ENCODE measurements around the gene ANTXRL. TPM values are rescaled to one million over a fixed set of nuclear protein-coding genes. Genes with fewer than 3 reads are reported as not detected.
"Not testable (repeated sequence)": the region's sequence is repeated elsewhere in the genome, so short reads cannot be mapped to it uniquely, and the experiment has no call there.

Gene ANTXRL
- total and polyA plus RNA-seq, 2 of the 8 experiments (the other 6 are each of a cell fraction or from before 2014, with no cell fraction given), result not detected

- H3K23me2 ChIP-seq (ENCODE audit: low read depth, low read length), result peaks cover 11% of the 10 kb centered on the region; the same call in 1 of the 2 replicates
- not testable (repeated sequence) for H2BK15ac ChIP-seq (ENCODE audit: low read length); H3K18ac ChIP-seq (ENCODE audit: extremely low read depth, low read length)
Observed at GRCh38 chr10:46265566-46266305, 21.1 kb upstream of the ANTXRL start.

More at GRCh38 chr10:46265566-46266305, 21.1 kb upstream of the ANTXRL start:
- H3K14ac ChIP-seq (ENCODE audit: insufficient read length); H3K79me2 ChIP-seq (ENCODE audit: control insufficient read depth in 1 of 2, insufficient read depth in 2 of 2, low read length in 2 of 2); H3K23ac ChIP-seq (ENCODE audit: insufficient read length); POLR2A ChIA-PET (ENCODE audit: partially characterized antibody); H4K8ac ChIP-seq (ENCODE audit: extremely low read depth, insufficient read depth, low read length); H2BK5ac ChIP-seq (ENCODE audit: low read depth, low read length); H3K27me3 ChIP-seq (replicated peaks in 1 of 4; ENCODE audit: control insufficient read depth in 3 of 4, extremely low read depth in 1 of 4, insufficient read depth in 3 of 4, low read length in 3 of 4); H2BK12ac ChIP-seq (ENCODE audit: low read depth, low read length); H3K36me3 ChIP-seq (ENCODE audit: control insufficient read depth in 2 of 4, insufficient read depth in 4 of 4, low read length in 3 of 4); H3K9me3 ChIP-seq (ENCODE audit: insufficient read depth in 2 of 2, low read depth in 1 of 2, low read length in 1 of 2); H4K20me1 ChIP-seq (replicated peaks in 1 of 2; ENCODE audit: control insufficient read depth in 1 of 2, insufficient read depth in 2 of 2, low read length in 2 of 2); H4K91ac ChIP-seq (replicated peaks; ENCODE audit: insufficient read length, low read length); H3K4me3 ChIP-seq (ENCODE audit: extremely low read depth in 1 of 4, insufficient read depth in 2 of 4, low read depth in 3 of 4, low read length in 4 of 4); FAIRE-seq; H3K4me2 ChIP-seq (ENCODE audit: insufficient read depth in 1 of 2, low read depth in 2 of 2, low read length in 2 of 2); H3K4me1 ChIP-seq (replicated peaks in 1 of 4; ENCODE audit: control insufficient read depth in 3 of 4, insufficient read depth in 4 of 4, low read length in 3 of 4); H2BK20ac ChIP-seq (ENCODE audit: low read length); H3K9ac ChIP-seq (replicated peaks in 1 of 4; ENCODE audit: extremely low read depth in 1 of 4, low read depth in 3 of 4, low read length in 3 of 4); H2BK120ac ChIP-seq (replicated peaks; ENCODE audit: low read depth, low read length); H3K56ac ChIP-seq (replicated peaks; ENCODE audit: insufficient read length, low read depth, low read length); H2AK5ac ChIP-seq (ENCODE audit: low read depth, low read length); H2AFZ ChIP-seq (ENCODE audit: low read length); H3K27ac ChIP-seq (ENCODE audit: low read depth, low read length); H4K5ac ChIP-seq (ENCODE audit: insufficient read length, low read depth, low read length); H3K4ac ChIP-seq (replicated peaks; ENCODE audit: insufficient read length, low read depth, low read length); H3K79me1 ChIP-seq (ENCODE audit: low read depth, low read length): not testable (repeated sequence)
- DNase-seq (ENCODE audit: low read depth in 1 of 2, low spot score in 2 of 2), result peak in 1 of 2 experiments; percentile 43
- CTCF ChIA-PET (ENCODE audit: partially characterized antibody), result interaction anchor here (1.2 to 4.2 kb wide), 7 partner anchors 7 to 1082 kb away, joined by 3 to 32 read pairs (median 5); no protein-coding TSS in a partner anchor
- WGBS, 2 experiments (ENCODE audit: extremely low coverage in 1 of 2, insufficient coverage in 1 of 2, insufficient read length in 1 of 2, insufficient replicate concordance in 2 of 2, low coverage in 1 of 2, low lambda C conversion rate in 2 of 2, missing lambda C conversion rate in 1 of 2), result 84% methylated on average over 6 of the region's 6 CpGs; no CpG with 5 or more reads in 1 of the 2 experiments

All from H1 (cell line).